ENCODE results near the gene ZNF683. TPM values are rescaled to one million over a fixed set of nuclear protein-coding genes. Genes with fewer than 3 reads are reported as not detected.
"Not testable (repeated sequence)": the region's sequence is repeated elsewhere in the genome, so short reads cannot be mapped to it uniquely, and the experiment has no call there.

Gene ZNF683
- total RNA-seq, 1 donor from 2014 or later: 1.2 TPM

- H3K9me3 ChIP-seq: no peaks in the 10 kb centered on the region
- H3K36me3 ChIP-seq: no peaks in the 10 kb centered on the region
- DNase-seq (peak; percentile 60), ATAC-seq (peak; percentile 91 to 93)
- TF ChIP-seq CTCF (IDR thresholded peaks at IDR 0.05): no peak
- intact Hi-C loops (cut with DNase I): no loop called here
- peaks cover 12% of the 10 kb centered on the region for H3K4me1 ChIP-seq
- no peaks in the 10 kb centered on the region for H3K27me3 ChIP-seq (ENCODE audit: low read depth)
- H3K4me3 ChIP-seq: no peak overlapping the region
- H3K27ac ChIP-seq: no peak overlapping the region
Measured at GRCh38 chr1:26378088-26378878, 5.7 kb upstream of the ZNF683 start.

- no peaks in the 10 kb centered on the region for H3K9me3 ChIP-seq
- intact Hi-C loops (cut with DNase I): no loop called here
Measured at GRCh38 chr1:26376050-26376449, 3.5 kb upstream of the ZNF683 start.

GRCh38 chr1:26375081-26375480 is 2.5 kb upstream of the ZNF683 start:
- H3K36me3 ChIP-seq: no peaks in the 10 kb centered on the region
- peaks cover under 1% of the 10 kb centered on the region for H3K27me3 ChIP-seq (ENCODE audit: low read depth)
- H3K4me3 ChIP-seq: no peak overlapping the region
- no peak for ATAC-seq
- H3K4me1 ChIP-seq: peaks cover 12% of the 10 kb centered on the region
- TF ChIP-seq CTCF (IDR thresholded peaks at IDR 0.05): no peak
- intact Hi-C loops (cut with DNase I): no loop called here
- no peak overlapping the region for H3K27ac ChIP-seq
- DNase-seq: no peak
- H3K9me3 ChIP-seq: no peaks in the 10 kb centered on the region

More at GRCh38 chr1:26376050-26376449, 3.5 kb upstream of the ZNF683 start:
- Histone ChIP-seq H3K27me3 (ENCODE audit: low read depth) (no peaks in the 10 kb centered on the region), H3K4me3 (no peak overlapping the region), H3K4me1 (peaks cover 12% of the 10 kb centered on the region), H3K36me3 (no peaks in the 10 kb centered on the region), H3K27ac (no peak overlapping the region)
- TF ChIP-seq CTCF (IDR thresholded peaks at IDR 0.05): no peak
- no peak for DNase-seq
- no peak for ATAC-seq

GRCh38 chr1:26374361-26374760 is 1.8 kb upstream of the ZNF683 start:
- DNase-seq; H3K27me3 ChIP-seq (ENCODE audit: low read depth); H3K27ac ChIP-seq; ATAC-seq; H3K9me3 ChIP-seq; intact Hi-C loops (cut with DNase I); H3K36me3 ChIP-seq; H3K4me3 ChIP-seq: not testable (repeated sequence)
- H3K4me1 ChIP-seq: peaks cover 12% of the 10 kb centered on the region

- Histone ChIP-seq H3K4me3 (no peak overlapping the region), H3K27ac (no peak overlapping the region), H3K9me3 (no peaks in the 10 kb centered on the region), H3K36me3 (no peaks in the 10 kb centered on the region), H3K4me1 (peaks cover 12% of the 10 kb centered on the region), H3K27me3 (ENCODE audit: low read depth) (peaks cover 4% of the 10 kb centered on the region)
- no peak for ATAC-seq
- intact Hi-C loops (cut with DNase I): no loop called here
- no peak for TF ChIP-seq CTCF (IDR thresholded peaks at IDR 0.05)
- DNase-seq: no peak
Measured at GRCh38 chr1:26373789-26374188, 1.2 kb upstream of the ZNF683 start.

GRCh38 chr1:26373281-26373680 is 731 bp upstream of the ZNF683 start:
- Histone ChIP-seq H3K4me3 (no peak overlapping the region), H3K36me3 (no peaks in the 10 kb centered on the region), H3K27me3 (ENCODE audit: low read depth) (peaks cover 4% of the 10 kb centered on the region), H3K9me3 (no peaks in the 10 kb centered on the region), H3K27ac (no peak overlapping the region), H3K4me1 (peaks cover 9% of the 10 kb centered on the region)
- ATAC-seq: no peak
- no peak for TF ChIP-seq CTCF (IDR thresholded peaks at IDR 0.05)
- no peak for DNase-seq
- intact Hi-C loops (cut with DNase I): no loop called here

Measured in lower lobe of right lung (tissue), 2 donors.